Lung (tissue), 12 donors: ENCODE data around the gene VSNL1. TPM values are rescaled to one million over a fixed set of nuclear protein-coding genes. Genes with fewer than 3 reads are reported as not detected.

Experiments
- ATAC-seq: fragments of 200-7000 bp; cut with Tn5 transposase; one replicate; pipeline ENCODE4 v1.9.1; 2020; ENCODE audit warnings: moderate number of reproducible peaks; ENCODE audit not compliant: insufficient read depth, low FRiP score
- DNase-seq, 3 donors: peaks; one replicate each; pipeline ENCODE4 v3.0.0-alpha.2; 2013 to 2017
- H3K27ac ChIP-seq, 2 donors: one replicate each; pipeline ENCODE4 v1.5.1; 2013; ENCODE audit warnings: mild to moderate bottlenecking in 2 of 2, moderate library complexity in 2 of 2, control low read depth in 1 of 2, inconsistent platforms in 1 of 2, low read depth in 1 of 2, low read length in 1 of 2
- H3K27me3 ChIP-seq, 3 donors: one replicate each; pipeline ENCODE4 v1.5.1; 2013; ENCODE audit warnings: low read length in 2 of 3; ENCODE audit not compliant: control insufficient read depth in 3 of 3, insufficient read depth in 3 of 3
- H3K36me3 ChIP-seq, 4 donors: one replicate each; pipeline ENCODE4 v1.5.1; 2013; ENCODE audit warnings: low read length in 4 of 4, mild to moderate bottlenecking in 1 of 4, moderate library complexity in 1 of 4; ENCODE audit not compliant: control insufficient read depth in 4 of 4, insufficient read depth in 4 of 4
- H3K4me1 ChIP-seq, 5 donors: one replicate each; pipeline ENCODE4 v1.5.1; 2013; ENCODE audit warnings: low read length in 5 of 5, mild to moderate bottlenecking in 2 of 5, moderate library complexity in 1 of 5; ENCODE audit not compliant: control insufficient read depth in 5 of 5, insufficient read depth in 5 of 5
- H3K4me3 ChIP-seq: one replicate; pipeline ENCODE4 v1.5.1; 2013; ENCODE audit warnings: mild to moderate bottlenecking, control low read depth, moderate library complexity
- H3K9ac ChIP-seq, 2 donors: one replicate each; pipeline ENCODE4 v1.5.1; 2013; ENCODE audit warnings: low read length in 2 of 2, control low read depth in 1 of 2; ENCODE audit not compliant: insufficient read depth in 1 of 2
- H3K9me3 ChIP-seq, 4 donors: one replicate each; pipeline ENCODE4 v1.5.1; 2013; ENCODE audit warnings: low read length in 3 of 4, mild to moderate bottlenecking in 1 of 4, moderate library complexity in 1 of 4; ENCODE audit not compliant: control insufficient read depth in 4 of 4, insufficient read depth in 3 of 4
- CTCF ChIP-seq: IDR thresholded peaks from 2 replicates; pipeline ENCODE4 v1.5.1; 2012; ENCODE audit warnings: mild to moderate bottlenecking; ENCODE audit errors: control extremely low read depth, extremely low read depth
- WGBS, 2 donors: extraction: QIAGEN DNeasy Blood & Tissue Kit; methylation state at CpG; one replicate each; pipeline ENCODE4 v1.1.7; 2013; 5-methylcytosine and 5-hydroxymethylcytosine counted together
- polyA plus RNA-seq, 2 donors: library from polyadenylated mRNA; stranded (reverse); fragments of 200-250 nt; gene quantifications; one replicate each; pipeline ENCODE4 v1.2.1, GENCODE V29; 2013
- total RNA-seq, 2 donors: library from RNA; depleted of rRNA in 1 of 2; stranded (reverse); fragments of >200 nt in 1 of 2; gene quantifications; one replicate each; pipeline ENCODE4 v1.2.1, GENCODE V29; 2014 to 2021
- donor health status: control.
- donor health status: control.
- donor health status: Bipolar disorder and iron deficiency.
- donor health status: healthy.
- donor health status: DM: yes; HTN: yes; CAD: no.

VSNL1 gene
- total and polyA plus RNA-seq, 4 donors: 0.87 to 6.9 (median 1.5) TPM

GRCh38 chr2:17545680-17546613 lies 5.5 kb downstream of the VSNL1 start:
- H3K36me3 ChIP-seq: no peaks in the 10 kb centered on the region
- no peak for TF ChIP-seq CTCF
- H3K27me3 ChIP-seq: peaks cover 0 to 8% (median 3%) of the 10 kb centered on the region in 3 donors
- no peak overlapping the region for H3K27ac ChIP-seq
- WGBS, 2 donors: 42 to 50% methylated on average over 5 of the region's 5 CpGs
- no peak for DNase-seq
- ATAC-seq: no peak
- no peak overlapping the region for H3K9ac ChIP-seq
- H3K4me1 ChIP-seq: peaks cover 0 to 17% (median 0%) of the 10 kb centered on the region in 5 donors
- H3K4me3 ChIP-seq: no peak overlapping the region
- H3K9me3 ChIP-seq: no peaks in the 10 kb centered on the region

- peaks cover 0 to 5% (median 3%) of the 10 kb centered on the region in 3 donors for H3K27me3 ChIP-seq
- peaks cover 0 to 17% (median 0%) of the 10 kb centered on the region in 5 donors for H3K4me1 ChIP-seq
- no peak overlapping the region for H3K9ac ChIP-seq
- TF ChIP-seq CTCF: no peak
- H3K36me3 ChIP-seq: no peaks in the 10 kb centered on the region
- DNase-seq (no peak), ATAC-seq (no peak)
- H3K9me3 ChIP-seq: no peaks in the 10 kb centered on the region
- no peak overlapping the region for H3K27ac ChIP-seq
- H3K4me3 ChIP-seq: no peak overlapping the region
- 86 to 89% methylated on average over 2 of the region's 2 CpGs for WGBS, 2 donors
Observed at GRCh38 chr2:17547237-17547636, 6.7 kb downstream of the VSNL1 start.

DNA sequence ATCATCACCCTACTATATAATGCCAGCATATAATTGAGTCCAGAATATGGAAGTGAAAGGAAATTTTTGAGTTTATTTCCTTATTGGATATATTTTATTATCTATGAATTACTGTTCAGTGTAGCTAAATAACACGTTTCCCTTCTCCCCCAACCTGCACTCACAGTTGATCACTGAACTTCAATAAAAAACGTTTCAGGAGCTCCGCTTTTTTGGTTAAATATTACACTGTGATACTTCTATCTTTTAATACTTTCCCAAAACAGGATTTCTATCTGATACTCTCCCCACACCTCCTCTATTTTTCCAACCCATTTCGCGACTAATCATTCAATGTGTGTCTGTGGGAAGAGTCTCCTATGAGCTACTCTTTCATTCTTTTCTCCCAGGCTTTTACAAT lies 7.2 kb downstream of the VSNL1 start:
- H3K9ac ChIP-seq: no peak overlapping the region
- no peak overlapping the region for H3K4me3 ChIP-seq
- H3K4me1 ChIP-seq: peaks cover 0 to 17% (median 0%) of the 10 kb centered on the region in 5 donors
- no peak for DNase-seq
- 75 to 77% methylated on average over 5 of the region's 5 CpGs for WGBS, 2 donors
- no peak for TF ChIP-seq CTCF
- peaks cover 0 to 2% (median 1%) of the 10 kb centered on the region in 3 donors for H3K27me3 ChIP-seq
- ATAC-seq: no peak
- no peaks in the 10 kb centered on the region for H3K9me3 ChIP-seq
- no peak overlapping the region for H3K27ac ChIP-seq
- no peaks in the 10 kb centered on the region for H3K36me3 ChIP-seq
